ENCODE data around the gene SNAPC4. TPM values are rescaled to one million over a fixed set of nuclear protein-coding genes. Genes with fewer than 3 reads are reported as not detected.

The SNAPC4 gene
- total RNA-seq, 1 donor from 2014 or later, result 22.9 TPM

DNA sequence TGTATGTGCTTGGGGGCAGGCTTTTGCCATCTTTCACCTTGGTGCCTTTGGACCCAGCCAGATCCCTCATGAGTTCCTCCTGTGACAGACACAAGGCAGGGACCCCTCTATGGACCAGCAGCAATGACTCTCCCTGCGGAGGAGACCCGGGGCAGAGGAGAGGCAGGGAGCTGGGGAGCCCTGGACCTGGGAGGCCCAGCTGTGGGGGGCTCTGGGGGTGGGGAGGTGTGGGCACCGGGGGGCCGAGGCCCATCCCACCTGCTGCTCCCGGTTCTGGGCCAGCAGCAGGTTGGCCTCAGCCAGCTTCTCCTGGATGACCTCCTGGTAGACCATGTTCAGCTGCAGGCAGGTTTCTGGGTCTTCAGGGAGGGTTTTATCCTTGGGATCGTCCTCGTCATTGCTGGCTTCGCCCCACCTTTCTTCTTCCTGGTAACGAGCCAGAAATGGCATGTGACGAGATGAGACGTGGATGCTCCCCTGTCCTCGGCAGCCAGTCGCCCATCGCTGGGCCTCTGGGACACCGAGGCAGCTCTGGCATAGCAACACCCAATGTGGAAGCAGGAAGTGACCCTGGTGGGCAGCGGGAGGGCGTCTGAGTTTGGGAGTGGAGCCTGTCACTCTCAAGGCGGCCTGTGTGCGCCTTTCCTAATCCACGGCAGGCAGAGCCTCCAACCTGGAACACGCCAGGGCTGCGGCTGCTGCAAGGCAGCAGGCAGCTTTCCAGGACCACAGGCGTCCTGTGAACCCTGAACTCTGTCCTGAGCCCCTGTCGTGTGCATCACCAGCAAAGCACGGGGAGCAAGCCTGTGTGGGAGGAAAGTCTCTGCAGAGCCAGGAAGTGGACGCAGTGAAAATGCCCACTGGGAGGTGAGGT is 4.4 kb downstream of the SNAPC4 start:
- no peak overlapping the region for H3K27ac Mint-ChIP-seq (ENCODE audit: unreplicated experiment)
- H3K4me3 Mint-ChIP-seq (ENCODE audit: unreplicated experiment), result no peak overlapping the region
- H3K4me1 Mint-ChIP-seq (ENCODE audit: low read depth, unreplicated experiment), result peaks cover 3% of the 10 kb centered on the region
- DNase-seq, result no peak
- H3K27me3 Mint-ChIP-seq (ENCODE audit: unreplicated experiment), result peaks cover 8% of the 10 kb centered on the region
- H3K36me3 Mint-ChIP-seq (ENCODE audit: unreplicated experiment), result no peaks in the 10 kb centered on the region
- TF ChIP-seq, protein P1, sequence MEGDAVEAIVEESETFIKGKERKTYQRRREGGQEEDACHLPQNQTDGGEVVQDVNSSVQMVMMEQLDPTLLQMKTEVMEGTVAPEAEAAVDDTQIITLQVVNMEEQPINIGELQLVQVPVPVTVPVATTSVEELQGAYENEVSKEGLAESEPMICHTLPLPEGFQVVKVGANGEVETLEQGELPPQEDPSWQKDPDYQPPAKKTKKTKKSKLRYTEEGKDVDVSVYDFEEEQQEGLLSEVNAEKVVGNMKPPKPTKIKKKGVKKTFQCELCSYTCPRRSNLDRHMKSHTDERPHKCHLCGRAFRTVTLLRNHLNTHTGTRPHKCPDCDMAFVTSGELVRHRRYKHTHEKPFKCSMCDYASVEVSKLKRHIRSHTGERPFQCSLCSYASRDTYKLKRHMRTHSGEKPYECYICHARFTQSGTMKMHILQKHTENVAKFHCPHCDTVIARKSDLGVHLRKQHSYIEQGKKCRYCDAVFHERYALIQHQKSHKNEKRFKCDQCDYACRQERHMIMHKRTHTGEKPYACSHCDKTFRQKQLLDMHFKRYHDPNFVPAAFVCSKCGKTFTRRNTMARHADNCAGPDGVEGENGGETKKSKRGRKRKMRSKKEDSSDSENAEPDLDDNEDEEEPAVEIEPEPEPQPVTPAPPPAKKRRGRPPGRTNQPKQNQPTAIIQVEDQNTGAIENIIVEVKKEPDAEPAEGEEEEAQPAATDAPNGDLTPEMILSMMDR (IDR thresholded peaks at IDR 0.05; ENCODE audit: partially characterized antibody, unreplicated experiment), result no peak
- H3K9me3 Mint-ChIP-seq (ENCODE audit: unreplicated experiment), result peaks cover 5% of the 10 kb centered on the region

DNA sequence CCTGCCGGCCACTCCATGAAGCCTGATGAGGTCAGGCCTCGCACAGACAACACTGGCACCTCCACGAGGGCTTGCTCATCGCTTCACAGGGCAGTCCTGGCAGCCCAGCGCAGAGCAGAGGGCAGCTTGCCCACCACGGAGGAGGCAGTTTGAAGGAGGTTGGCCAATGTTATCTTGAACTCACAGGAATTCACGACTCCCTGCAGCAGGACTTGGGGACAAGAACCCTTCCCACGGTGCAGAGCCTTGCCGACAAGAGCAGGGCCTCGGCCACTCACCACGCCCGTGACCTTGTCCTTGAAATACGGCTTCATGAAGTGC is 5.0 kb downstream of the SNAPC4 start:
- peaks cover 8% of the 10 kb centered on the region for H3K27me3 Mint-ChIP-seq (ENCODE audit: unreplicated experiment)
- H3K4me3 Mint-ChIP-seq (ENCODE audit: unreplicated experiment), result no peak overlapping the region
- H3K36me3 Mint-ChIP-seq (ENCODE audit: unreplicated experiment), result no peaks in the 10 kb centered on the region
- H3K9me3 Mint-ChIP-seq (ENCODE audit: unreplicated experiment), result peaks cover 5% of the 10 kb centered on the region
- H3K27ac Mint-ChIP-seq (ENCODE audit: unreplicated experiment), result no peak overlapping the region
- H3K4me1 Mint-ChIP-seq (ENCODE audit: low read depth, unreplicated experiment), result peaks cover 3% of the 10 kb centered on the region
- DNase-seq, result no peak
- TF ChIP-seq, protein P1 (IDR thresholded peaks at IDR 0.05; ENCODE audit: partially characterized antibody, unreplicated experiment), result no peak

DNA sequence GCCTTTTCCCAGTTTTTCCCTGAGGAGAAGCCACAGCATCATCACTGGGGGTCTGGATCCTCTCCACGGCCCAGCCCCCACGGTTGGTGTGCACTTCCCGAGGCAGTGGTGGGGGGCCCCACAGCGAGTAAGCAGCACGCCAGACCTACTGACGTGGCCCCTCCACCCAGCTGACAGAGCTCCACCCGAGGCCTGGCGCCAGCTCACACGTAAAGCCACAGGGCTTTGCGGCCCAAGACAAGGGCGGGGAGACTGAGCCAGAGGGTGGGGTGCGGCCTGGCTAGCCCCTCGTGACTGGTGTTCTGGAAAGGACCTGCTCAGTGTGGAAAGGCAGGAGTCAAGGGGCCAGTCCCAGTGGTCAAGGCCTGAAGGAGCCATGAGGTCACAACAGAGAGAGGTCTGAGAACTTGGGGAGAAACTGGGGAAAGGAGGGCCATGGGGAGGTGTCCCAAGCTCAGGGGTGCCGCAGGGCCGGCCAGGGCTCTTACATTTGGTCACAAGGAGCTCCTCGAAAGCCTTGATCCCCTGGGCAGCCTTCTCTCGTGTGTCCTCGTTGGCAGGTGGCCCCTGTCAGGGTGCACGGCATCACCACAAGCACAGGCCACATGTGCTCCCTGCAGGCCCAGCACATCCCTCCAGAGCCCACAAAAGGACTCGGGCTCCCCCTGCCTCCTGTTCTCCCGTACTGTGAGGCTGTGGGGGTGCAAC is 5.5 kb downstream of the SNAPC4 start:
- Mint-ChIP-seq H3K9me3 (ENCODE audit: unreplicated experiment) (peaks cover 5% of the 10 kb centered on the region), H3K36me3 (ENCODE audit: unreplicated experiment) (no peaks in the 10 kb centered on the region), H3K4me1 (ENCODE audit: low read depth, unreplicated experiment) (peaks cover 3% of the 10 kb centered on the region), H3K27me3 (ENCODE audit: unreplicated experiment) (peaks cover 8% of the 10 kb centered on the region), H3K4me3 (ENCODE audit: unreplicated experiment) (no peak overlapping the region), H3K27ac (ENCODE audit: unreplicated experiment) (no peak overlapping the region)
- TF ChIP-seq, protein P1 (IDR thresholded peaks at IDR 0.05; ENCODE audit: partially characterized antibody, unreplicated experiment), result no peak
- DNase-seq, result no peak

DNA sequence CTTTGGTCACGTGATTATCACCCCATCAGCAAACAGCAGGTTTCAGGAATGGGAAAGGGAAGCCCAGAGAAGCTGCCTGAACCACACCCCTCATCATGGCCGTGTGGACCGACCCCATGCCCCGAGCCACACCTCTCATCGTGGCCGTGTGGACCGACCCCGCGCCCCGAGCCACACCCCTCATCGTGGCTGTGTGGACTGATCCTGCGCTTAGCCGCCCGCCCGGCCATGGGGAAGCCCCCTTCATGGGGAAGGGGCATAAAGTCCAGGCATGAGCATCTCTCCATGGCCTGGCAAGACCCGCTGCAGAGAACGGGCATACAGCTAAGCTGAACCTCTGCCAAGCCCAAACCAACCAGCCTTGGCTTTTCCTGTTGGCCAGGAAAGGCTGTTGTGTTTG is 6.4 kb downstream of the SNAPC4 start:
- DNase-seq, result no peak
- Mint-ChIP-seq H3K4me1 (ENCODE audit: low read depth, unreplicated experiment) (no peaks in the 10 kb centered on the region), H3K4me3 (ENCODE audit: unreplicated experiment) (no peak overlapping the region), H3K27ac (ENCODE audit: unreplicated experiment) (no peak overlapping the region), H3K36me3 (ENCODE audit: unreplicated experiment) (no peaks in the 10 kb centered on the region), H3K9me3 (ENCODE audit: unreplicated experiment) (peaks cover 5% of the 10 kb centered on the region), H3K27me3 (ENCODE audit: unreplicated experiment) (peaks cover 1% of the 10 kb centered on the region)
- TF ChIP-seq, protein P1 (IDR thresholded peaks at IDR 0.05; ENCODE audit: partially characterized antibody, unreplicated experiment), result no peak

Data from glutamatergic neuron (in vitro differentiated cells).